ENCODE measurements around the gene PLXNA4. TPM values are rescaled to one million over a fixed set of nuclear protein-coding genes. Genes with fewer than 3 reads are reported as not detected.

Gene PLXNA4
- polyA plus RNA-seq, 1 donor (not counting 4 experiments of a cell fraction or from before 2014, with no cell fraction given), result 0.01 TPM

- Histone ChIP-seq H3K27ac (ENCODE audit: control insufficient read depth, insufficient read depth, low read length) (no peak overlapping the region), H3K4me3 (ENCODE audit: control insufficient read depth in 2 of 3, extremely low read depth in 1 of 3, insufficient read depth in 2 of 3, low read depth in 1 of 3, low read length in 3 of 3) (no peak overlapping the region), H3K9me3 (ENCODE audit: control insufficient read depth, low read depth, low read length) (no peaks in the 10 kb centered on the region), H3K4me1 (ENCODE audit: control insufficient read depth, extremely low read depth, insufficient read depth, low read length) (peaks cover 9% of the 10 kb centered on the region), H3K9me1 (ENCODE audit: control insufficient read depth, extremely low read depth, insufficient read depth, low read length) (no peaks in the 10 kb centered on the region), H3K36me3 (ENCODE audit: control insufficient read depth in 2 of 2, extremely low read depth in 1 of 2, insufficient read depth in 2 of 2, low read length in 2 of 2) (no peaks in the 10 kb centered on the region), H3K4me2 (ENCODE audit: control insufficient read depth, extremely low read depth, insufficient read depth, low read depth, low read length) (no peak overlapping the region), H3K9ac (ENCODE audit: control insufficient read depth, extremely low read depth, insufficient read depth, low read length) (no peak overlapping the region), H3K79me2 (ENCODE audit: control insufficient read depth, insufficient read depth, low read length) (no peaks in the 10 kb centered on the region), H3K27me3 (ENCODE audit: control insufficient read depth, extremely low read depth, insufficient read depth, low read length) (peaks cover 5% of the 10 kb centered on the region), H4K20me1 (ENCODE audit: control insufficient read depth, extremely low read depth, insufficient read depth, low read length) (no peaks in the 10 kb centered on the region), H2AFZ (ENCODE audit: control insufficient read depth, low read length) (no peak overlapping the region)
- DNase-seq (ENCODE audit: low read depth, low spot score) (no peak), FAIRE-seq (no peak)
- no peak for TF ChIP-seq EZH2 (IDR thresholded peaks at IDR 0.05; ENCODE audit: low read length)
- no peak for TF ChIP-seq CTCF (optimal IDR thresholded peaks at IDR 0.05 in 1 of 3, IDR thresholded peaks at IDR 0.05 in 1 of 3, conservative IDR thresholded peaks at IDR 0.05 in 1 of 3; ENCODE audit: extremely low read depth in 1 of 3, insufficient read depth in 2 of 3, low read length in 3 of 3)
- dilution Hi-C loops (cut with MboI; ENCODE audit: extremely low pct_ligation_motif_present, low sequenced_read_pairs), result no loop called here
Observed at GRCh38 chr7:132291481-132291880, 284.8 kb downstream of the PLXNA4 start.

DNA sequence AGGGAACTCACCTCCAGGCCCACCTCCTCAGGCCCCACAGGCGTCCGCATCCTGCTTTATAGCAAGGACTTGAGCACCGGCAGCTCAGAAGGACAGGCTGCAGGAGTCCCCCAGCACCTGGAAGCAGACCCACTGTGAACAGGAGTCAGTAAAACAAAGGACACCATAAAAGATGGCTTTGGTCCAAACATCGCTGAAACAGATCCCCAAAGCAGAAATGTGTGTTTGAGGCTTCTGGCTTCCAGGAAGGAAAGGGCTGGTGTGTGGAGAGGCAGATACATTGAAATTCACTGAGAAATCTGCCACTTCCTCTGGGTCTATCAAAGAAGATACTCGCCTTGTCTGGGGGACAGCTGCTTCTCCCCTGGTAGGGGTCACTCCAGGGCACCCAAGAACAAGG, 286.2 kb downstream of the PLXNA4 start:
- Histone ChIP-seq H3K79me2 (ENCODE audit: control insufficient read depth, insufficient read depth, low read length) (no peaks in the 10 kb centered on the region), H3K9me1 (ENCODE audit: control insufficient read depth, extremely low read depth, insufficient read depth, low read length) (no peaks in the 10 kb centered on the region), H3K27me3 (ENCODE audit: control insufficient read depth, extremely low read depth, insufficient read depth, low read length) (peaks cover 12% of the 10 kb centered on the region), H4K20me1 (ENCODE audit: control insufficient read depth, extremely low read depth, insufficient read depth, low read length) (no peaks in the 10 kb centered on the region), H3K4me1 (ENCODE audit: control insufficient read depth, extremely low read depth, insufficient read depth, low read length) (peaks cover 3% of the 10 kb centered on the region), H3K4me3 (ENCODE audit: control insufficient read depth in 2 of 3, extremely low read depth in 1 of 3, insufficient read depth in 2 of 3, low read depth in 1 of 3, low read length in 3 of 3) (no peak overlapping the region), H3K9me3 (ENCODE audit: control insufficient read depth, low read depth, low read length) (no peaks in the 10 kb centered on the region), H3K27ac (ENCODE audit: control insufficient read depth, insufficient read depth, low read length) (no peak overlapping the region), H2AFZ (ENCODE audit: control insufficient read depth, low read length) (no peak overlapping the region), H3K9ac (ENCODE audit: control insufficient read depth, extremely low read depth, insufficient read depth, low read length) (no peak overlapping the region), H3K36me3 (ENCODE audit: control insufficient read depth in 2 of 2, extremely low read depth in 1 of 2, insufficient read depth in 2 of 2, low read length in 2 of 2) (no peaks in the 10 kb centered on the region), H3K4me2 (ENCODE audit: control insufficient read depth, extremely low read depth, insufficient read depth, low read depth, low read length) (no peak overlapping the region)
- dilution Hi-C loops (cut with MboI; ENCODE audit: extremely low pct_ligation_motif_present, low sequenced_read_pairs), result no loop called here
- no peak for DNase-seq (ENCODE audit: low read depth, low spot score)
- FAIRE-seq, result no peak
- TF ChIP-seq EZH2 (IDR thresholded peaks at IDR 0.05; ENCODE audit: low read length) (no peak), CTCF (optimal IDR thresholded peaks at IDR 0.05 in 1 of 3, IDR thresholded peaks at IDR 0.05 in 1 of 3, conservative IDR thresholded peaks at IDR 0.05 in 1 of 3; ENCODE audit: extremely low read depth in 1 of 3, insufficient read depth in 2 of 3, low read length in 3 of 3) (no peak)

Measured in keratinocyte (primary cell).